Measurements from ENCODE around the gene GOLGA6C.

Gene GOLGA6C

GRCh38 chr15:75309711-75310110, 51.6 kb downstream of the GOLGA6C start:
- in situ Hi-C loops (cut with HindIII; ENCODE audit: low sequenced_read_pairs), result loop anchor here (25.0 kb wide), 1 partner anchor 97 kb away; the partner anchor contains the start of gene C15orf39

- in situ Hi-C loops (cut with HindIII; ENCODE audit: low sequenced_read_pairs), result loop anchor here (25.0 kb wide), 1 partner anchor 100 kb away; the partner anchor contains the start of gene C15orf39
Measured at GRCh38 chr15:75312548-75312947, 54.4 kb downstream of the GOLGA6C start.

- in situ Hi-C loops (cut with HindIII; ENCODE audit: low sequenced_read_pairs), result loop anchor here (25.0 kb wide), 1 partner anchor 101 kb away; the partner anchor contains the start of gene C15orf39
Measured at GRCh38 chr15:75313116-75313845, 55.1 kb downstream of the GOLGA6C start.

GRCh38 chr15:75314552-75315290, 56.6 kb downstream of the GOLGA6C start:
- in situ Hi-C loops (cut with HindIII; ENCODE audit: low sequenced_read_pairs), result loop anchor here (25.0 kb wide), 1 partner anchor 102 kb away; the partner anchor contains the start of gene C15orf39

- in situ Hi-C loops (cut with HindIII; ENCODE audit: low sequenced_read_pairs), result loop anchor here (25.0 kb wide), 1 partner anchor 107 kb away; the partner anchor contains the start of gene C15orf39
Measured at GRCh38 chr15:75319231-75319897, 61.2 kb downstream of the GOLGA6C start.
